SW 1271 (cell line): ENCODE data around the gene CBX3.
A peak's percentile ranks its signal among the peaks of the same experiment; 100 is the strongest.
"Not testable (repeated sequence)": the region's sequence is repeated elsewhere in the genome, so short reads cannot be mapped to it uniquely, and the experiment has no call there.

Experiments used
- DNase-seq, 2 experiments: peaks; one replicate each; lab custom pipeline; 2025; lab: John Stamatoyannopoulos, UW

CBX3 gene

GRCh38 chr7:26170663-26171062, 30.9 kb upstream of the CBX3 start:
- DNase-seq, result no peak

- no peak for DNase-seq
Measured at GRCh38 chr7:26171601-26172000, 29.9 kb upstream of the CBX3 start.

- no peak for DNase-seq
Measured at GRCh38 chr7:26172048-26172447, 29.5 kb upstream of the CBX3 start.

GRCh38 chr7:26175903-26176302, 25.6 kb upstream of the CBX3 start:
- not testable (repeated sequence) for DNase-seq

- not testable (repeated sequence) for DNase-seq
Measured at GRCh38 chr7:26176696-26177095, 24.8 kb upstream of the CBX3 start.

- not testable (repeated sequence) for DNase-seq
Measured at GRCh38 chr7:26177269-26177668, 24.3 kb upstream of the CBX3 start.

GRCh38 chr7:26178272-26178960, 23.1 kb upstream of the CBX3 start:
- no peak for DNase-seq

- no peak for DNase-seq
Measured at GRCh38 chr7:26179422-26179821, 22.1 kb upstream of the CBX3 start.

GRCh38 chr7:26179826-26180497, 21.6 kb upstream of the CBX3 start:
- no peak for DNase-seq

- no peak for DNase-seq
Measured at GRCh38 chr7:26180792-26181198, 20.8 kb upstream of the CBX3 start.

GRCh38 chr7:26181474-26182227, 19.9 kb upstream of the CBX3 start:
- no peak for DNase-seq

GRCh38 chr7:26182283-26182682, 19.3 kb upstream of the CBX3 start:
- no peak for DNase-seq

GRCh38 chr7:26182706-26183105, 18.8 kb upstream of the CBX3 start:
- no peak for DNase-seq

GRCh38 chr7:26183545-26184280, 17.8 kb upstream of the CBX3 start:
- peak in 1 of 2 experiments; percentile 16 for DNase-seq

GRCh38 chr7:26184281-26185101, 17.1 kb upstream of the CBX3 start:
- not testable (repeated sequence) for DNase-seq

GRCh38 chr7:26185131-26185843, 16.3 kb upstream of the CBX3 start:
- DNase-seq, result peak in 1 of 2 experiments; percentile 26

GRCh38 chr7:26185844-26186180, 15.7 kb upstream of the CBX3 start:
- no peak for DNase-seq

GRCh38 chr7:26186364-26187311, 14.9 kb upstream of the CBX3 start:
- DNase-seq, result peak in 1 of 2 experiments; percentile 44

GRCh38 chr7:26187380-26188205, 14.0 kb upstream of the CBX3 start:
- DNase-seq, result peak in 1 of 2 experiments; percentile 47
